ENCODE results near the gene WAC. TPM values are rescaled to one million over a fixed set of nuclear protein-coding genes. Genes with fewer than 3 reads are reported as not detected.

Gene WAC
- total RNA-seq, 2 donors from 2014 or later = 75.4 to 94.1 TPM

DNA sequence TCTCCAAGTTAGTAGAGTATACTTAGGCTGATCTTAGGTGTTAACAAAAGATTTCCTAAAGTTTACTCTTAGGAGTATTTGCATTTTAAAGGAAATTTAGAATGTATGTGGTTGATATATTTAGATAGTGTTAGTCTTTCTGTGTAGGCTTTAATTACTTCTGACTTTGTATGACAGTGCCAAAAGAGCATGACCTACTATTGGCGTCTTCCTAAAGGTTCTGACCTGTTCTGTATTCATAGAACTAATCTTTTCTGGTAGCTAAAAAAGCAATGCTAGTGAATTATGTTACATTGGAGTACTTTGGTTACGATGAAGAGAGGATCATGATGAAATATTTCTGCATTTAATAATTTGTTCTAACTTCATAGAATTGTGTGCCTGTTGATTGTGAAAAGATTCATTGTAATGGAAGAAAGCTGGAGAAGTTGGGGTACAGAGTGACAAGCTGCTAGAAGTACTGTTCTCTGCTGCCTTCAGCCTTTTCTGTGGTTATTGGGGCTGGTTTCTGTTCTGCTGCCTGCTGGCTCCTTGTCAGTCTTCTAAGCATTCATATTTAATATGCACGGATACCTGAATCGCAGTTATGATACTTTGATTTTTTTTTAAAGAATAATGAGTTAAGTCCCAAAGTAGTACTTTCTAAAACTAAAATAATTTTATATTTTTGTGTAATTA is 13.2 kb downstream of the WAC start:
- Histone ChIP-seq H3K27ac (no peak overlapping the region), H3K36me3 (peaks cover 41% of the 10 kb centered on the region), H3K4me3 (no peak overlapping the region), H3K27me3 (no peaks in the 10 kb centered on the region), H3K9me3 (no peaks in the 10 kb centered on the region), H3K4me1 (peaks cover 0 to 44% of the 10 kb centered on the region in 2 donors)
- no peak for DNase-seq (ENCODE audit: low spot score)
- TF ChIP-seq, protein P1, sequence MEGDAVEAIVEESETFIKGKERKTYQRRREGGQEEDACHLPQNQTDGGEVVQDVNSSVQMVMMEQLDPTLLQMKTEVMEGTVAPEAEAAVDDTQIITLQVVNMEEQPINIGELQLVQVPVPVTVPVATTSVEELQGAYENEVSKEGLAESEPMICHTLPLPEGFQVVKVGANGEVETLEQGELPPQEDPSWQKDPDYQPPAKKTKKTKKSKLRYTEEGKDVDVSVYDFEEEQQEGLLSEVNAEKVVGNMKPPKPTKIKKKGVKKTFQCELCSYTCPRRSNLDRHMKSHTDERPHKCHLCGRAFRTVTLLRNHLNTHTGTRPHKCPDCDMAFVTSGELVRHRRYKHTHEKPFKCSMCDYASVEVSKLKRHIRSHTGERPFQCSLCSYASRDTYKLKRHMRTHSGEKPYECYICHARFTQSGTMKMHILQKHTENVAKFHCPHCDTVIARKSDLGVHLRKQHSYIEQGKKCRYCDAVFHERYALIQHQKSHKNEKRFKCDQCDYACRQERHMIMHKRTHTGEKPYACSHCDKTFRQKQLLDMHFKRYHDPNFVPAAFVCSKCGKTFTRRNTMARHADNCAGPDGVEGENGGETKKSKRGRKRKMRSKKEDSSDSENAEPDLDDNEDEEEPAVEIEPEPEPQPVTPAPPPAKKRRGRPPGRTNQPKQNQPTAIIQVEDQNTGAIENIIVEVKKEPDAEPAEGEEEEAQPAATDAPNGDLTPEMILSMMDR (IDR thresholded peaks at IDR 0.05) = no peak

DNA sequence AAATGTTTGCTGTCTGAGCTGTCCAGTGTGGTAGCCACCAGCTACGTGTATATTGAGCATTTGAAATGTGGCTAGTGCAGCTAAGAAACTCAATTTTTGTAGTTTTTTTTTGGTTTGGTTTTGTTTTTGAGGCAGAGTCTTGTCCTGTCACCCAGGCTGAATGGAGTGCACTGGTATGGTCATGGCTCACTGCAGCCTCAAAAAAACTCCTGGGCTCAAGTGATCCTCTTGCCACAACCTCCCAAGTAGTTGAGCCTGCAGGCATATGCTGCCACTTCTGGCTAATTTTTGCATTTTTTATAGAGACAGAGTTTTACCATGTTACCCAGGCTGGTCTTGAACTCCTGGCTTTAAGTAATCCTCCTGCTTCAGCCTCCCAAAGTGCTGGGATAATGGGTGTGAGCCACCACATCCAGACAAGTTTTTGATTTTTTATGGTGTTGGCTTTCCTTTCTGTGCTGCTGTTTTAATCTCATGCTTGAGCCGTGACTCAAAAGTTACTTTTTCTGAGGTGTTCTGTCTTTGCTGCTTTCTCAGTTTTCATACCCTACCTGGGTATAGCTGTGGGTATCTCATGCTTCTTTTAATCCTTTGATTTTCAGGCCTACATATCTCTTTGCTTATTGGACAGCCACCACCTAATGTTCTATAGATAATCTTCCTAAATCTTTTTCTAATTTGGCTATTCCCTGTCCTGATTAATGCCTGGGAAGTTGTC is 16.0 kb downstream of the WAC start:
- Histone ChIP-seq H3K4me1 (peaks cover 0 to 44% of the 10 kb centered on the region in 2 donors), H3K9me3 (no peaks in the 10 kb centered on the region), H3K36me3 (peaks cover 26% of the 10 kb centered on the region), H3K27ac (no peak overlapping the region), H3K4me3 (no peak overlapping the region), H3K27me3 (no peaks in the 10 kb centered on the region)
- TF ChIP-seq, protein P1 (IDR thresholded peaks at IDR 0.05) = no peak
- no peak for DNase-seq (ENCODE audit: low spot score)

DNA sequence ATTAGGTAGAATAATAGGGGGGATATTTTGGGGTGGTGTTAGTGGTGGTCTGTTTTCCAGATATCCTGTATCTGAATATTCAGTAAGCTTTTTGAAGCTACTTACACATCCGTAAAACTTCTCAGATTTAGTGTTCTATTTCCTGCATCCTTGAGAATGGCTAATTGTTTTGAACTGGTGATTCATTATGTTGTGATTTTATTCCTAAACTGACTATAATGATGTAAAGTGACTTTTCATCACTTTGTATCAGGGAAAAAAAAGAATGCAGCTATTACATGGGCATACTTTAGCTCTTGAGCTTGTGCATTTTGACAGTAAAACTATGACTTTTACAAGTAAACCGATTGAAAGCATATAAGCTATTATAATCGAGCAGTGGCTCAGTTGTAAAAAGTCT is 18.2 kb downstream of the WAC start:
- no peak overlapping the region for H3K27ac ChIP-seq
- no peak overlapping the region for H3K4me3 ChIP-seq
- H3K4me1 ChIP-seq = peaks cover 0 to 48% of the 10 kb centered on the region in 2 donors
- TF ChIP-seq, protein P1 (IDR thresholded peaks at IDR 0.05) = no peak
- DNase-seq (ENCODE audit: low spot score) = no peak
- no peaks in the 10 kb centered on the region for H3K9me3 ChIP-seq
- H3K27me3 ChIP-seq = no peaks in the 10 kb centered on the region
- peaks cover 29% of the 10 kb centered on the region for H3K36me3 ChIP-seq

DNA sequence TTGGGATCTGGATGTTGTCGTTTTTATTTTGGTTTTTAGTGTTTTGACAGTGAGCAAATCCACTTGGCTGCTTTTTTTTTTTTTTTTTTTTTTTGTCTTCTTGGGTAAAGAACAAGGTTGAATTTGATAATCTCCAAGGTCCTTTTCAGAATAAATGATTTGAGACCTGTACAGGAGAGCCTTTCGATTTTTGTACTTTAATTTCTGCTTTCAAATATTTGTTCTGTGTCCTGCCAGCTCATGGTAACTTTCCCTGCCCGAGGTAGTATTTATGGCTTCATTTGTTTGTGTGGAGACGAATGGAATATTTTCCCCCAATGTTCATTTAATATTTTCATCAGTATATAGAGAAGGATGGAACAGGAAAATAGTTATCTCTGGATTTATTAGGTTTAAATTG is 19.9 kb downstream of the WAC start:
- Histone ChIP-seq H3K27me3 (no peaks in the 10 kb centered on the region), H3K9me3 (no peaks in the 10 kb centered on the region), H3K4me3 (no peak overlapping the region), H3K4me1 (peaks cover 0 to 56% of the 10 kb centered on the region in 2 donors), H3K36me3 (peaks cover 29% of the 10 kb centered on the region), H3K27ac (no peak overlapping the region)
- TF ChIP-seq, protein P1 (IDR thresholded peaks at IDR 0.05) = no peak
- DNase-seq (ENCODE audit: low spot score) = no peak

- no peak for DNase-seq (ENCODE audit: low spot score)
- H3K27ac ChIP-seq = no peak overlapping the region
- peaks cover 0 to 60% of the 10 kb centered on the region in 2 donors for H3K4me1 ChIP-seq
- H3K4me3 ChIP-seq = no peak overlapping the region
- no peaks in the 10 kb centered on the region for H3K9me3 ChIP-seq
- no peaks in the 10 kb centered on the region for H3K27me3 ChIP-seq
- H3K36me3 ChIP-seq = peaks cover 18% of the 10 kb centered on the region
- TF ChIP-seq, protein P1 (IDR thresholded peaks at IDR 0.05) = no peak
These were observed 21.1 kb downstream of the WAC start for GRCh38 chr10:28554009-28554408.

Measured in right atrium auricular region (tissue), 2 donors.